HepG2 (cell line): Measurements from ENCODE around the gene CTIF. TPM values are rescaled to one million over a fixed set of nuclear protein-coding genes. Genes with fewer than 3 reads are reported as not detected.

Source experiments
- ARID2 ChIP-seq: sonication (generic); formaldehyde crosslinking; IDR thresholded peaks from 2 replicates; pipeline ENCODE4 v1.8.1; 2022; ENCODE audit warnings: mild to moderate bottlenecking, missing genetic modification reagents, borderline replicate concordance
- FOXP1 ChIP-seq, 2 experiments: fragments of 450-650 bp in 1 of 2; IDR thresholded peaks; 2 replicates each; pipeline ENCODE4 v1.6.1; 2017 to 2018; ENCODE audit warnings: antibody characterized with exemption in 1 of 2
- HMGXB3 ChIP-seq: sonication (generic); formaldehyde crosslinking; IDR thresholded peaks from 2 replicates; pipeline ENCODE4 v1.4.0; 2020; ENCODE audit warnings: missing genetic modification reagents, borderline replicate concordance
- KIAA2018 ChIP-seq: sonication (generic); formaldehyde crosslinking; IDR thresholded peaks from 2 replicates; pipeline ENCODE4 v1.5.0; 2020; ENCODE audit warnings: mild to moderate bottlenecking, missing genetic modification reagents, borderline replicate concordance
- MIXL1 ChIP-seq: IDR thresholded peaks from 2 replicates; pipeline ENCODE4 v1.6.1; 2016
- RCOR2 ChIP-seq: IDR thresholded peaks from 2 replicates; pipeline ENCODE4 v1.6.1; 2016; ENCODE audit warnings: missing biosample characterization, missing genetic modification reagents
- SP2 ChIP-seq: sonication (generic); formaldehyde crosslinking; IDR thresholded peaks from 2 replicates; pipeline ENCODE4 v1.5.1; 2020; ENCODE audit warnings: mild to moderate bottlenecking, missing genetic modification reagents
- TFDP2 ChIP-seq: sonication (generic); formaldehyde crosslinking; IDR thresholded peaks from 2 replicates; pipeline ENCODE4 v1.4.0; 2020; ENCODE audit warnings: missing genetic modification reagents
- UBTF ChIP-seq: sonication (generic); formaldehyde crosslinking; IDR thresholded peaks from 2 replicates; pipeline ENCODE4 v1.4.0; 2020; ENCODE audit warnings: mild to moderate bottlenecking, missing genetic modification reagents
- ZNF598 ChIP-seq: sonication (generic); formaldehyde crosslinking; IDR thresholded peaks from 2 replicates; pipeline ENCODE4 v1.5.1; 2020; ENCODE audit warnings: mild to moderate bottlenecking, missing genetic modification reagents, borderline replicate concordance
- polyA plus RNA-seq, 8 experiments: library from polyadenylated mRNA; depleted of rRNA in 3 of 8; stranded (reverse) in 7 of 8; unstranded in 1 of 8; fragments of >200 nt; fragmentation: Illumina TruSeq in 4 of 8; extraction: Trizol in 4 of 8; gene quantifications; 2 replicates each; pipeline versions ENCODE4 v1.2.1 to v1.2.3, GENCODE V29; 2011 to 2016; ENCODE audit warnings: low read depth in 4 of 8, missing spikeins in 1 of 8, mixed read lengths in 1 of 8; ENCODE audit not compliant: insufficient read depth in 1 of 8
- total RNA-seq, 5 experiments: library from RNA; depleted of rRNA; stranded (reverse); fragments of >200 nt; fragmentation: Illumina TruSeq; extraction: Trizol; gene quantifications; 2 replicates each; pipeline ENCODE4 v1.2.3, GENCODE V29; 2016; ENCODE audit warnings: low read depth in 1 of 5

CTIF gene
- total and polyA plus RNA-seq, 2 of the 13 experiments (the other 11 are each of a cell fraction or from before 2014, with no cell fraction given) = 18.2 to 28.0 TPM

- TF ChIP-seq KIAA2018 (CRISPR knock-in tag) (no peak), RCOR2 (CRISPR knock-in tag) (no peak), FOXP1 (IDR thresholded peaks at IDR 0.05) (no peak), FOXP1 (CRISPR knock-in tag; IDR thresholded peaks at IDR 0.05) (no peak), ZNF598 (CRISPR knock-in tag) (peak; percentile 69; the same call in 1 of the 2 replicates), UBTF (peak; percentile 93), TFDP2 (CRISPR knock-in tag) (peak; percentile 57), MIXL1 (CRISPR knock-in tag) (peak; percentile 42; the same call in 1 of the 2 replicates), ARID2 (CRISPR knock-in tag) (peak; percentile 76; the same call in 1 of the 2 replicates), SP2 (CRISPR knock-in tag) (0 out of 2 replicates have a peak, but pooled peaks have one; percentile 29), HMGXB3 (0 out of 2 replicates have a peak, but pooled peaks have one; percentile 25)
These were observed 363.4 kb downstream of the CTIF start (continued) for GRCh38 chr18:48902023-48902855.
